Activated effector memory CD4-positive, alpha-beta T cell treated with Interleukin-2 at 50 U/mL for 16 hours (primary cell): ENCODE measurements around the gene CCDC34.

Experiments used
- DNase-seq: peaks from one replicate; pipeline ENCODE4 v3.0.0-alpha.2; 2020

Gene CCDC34

DNA sequence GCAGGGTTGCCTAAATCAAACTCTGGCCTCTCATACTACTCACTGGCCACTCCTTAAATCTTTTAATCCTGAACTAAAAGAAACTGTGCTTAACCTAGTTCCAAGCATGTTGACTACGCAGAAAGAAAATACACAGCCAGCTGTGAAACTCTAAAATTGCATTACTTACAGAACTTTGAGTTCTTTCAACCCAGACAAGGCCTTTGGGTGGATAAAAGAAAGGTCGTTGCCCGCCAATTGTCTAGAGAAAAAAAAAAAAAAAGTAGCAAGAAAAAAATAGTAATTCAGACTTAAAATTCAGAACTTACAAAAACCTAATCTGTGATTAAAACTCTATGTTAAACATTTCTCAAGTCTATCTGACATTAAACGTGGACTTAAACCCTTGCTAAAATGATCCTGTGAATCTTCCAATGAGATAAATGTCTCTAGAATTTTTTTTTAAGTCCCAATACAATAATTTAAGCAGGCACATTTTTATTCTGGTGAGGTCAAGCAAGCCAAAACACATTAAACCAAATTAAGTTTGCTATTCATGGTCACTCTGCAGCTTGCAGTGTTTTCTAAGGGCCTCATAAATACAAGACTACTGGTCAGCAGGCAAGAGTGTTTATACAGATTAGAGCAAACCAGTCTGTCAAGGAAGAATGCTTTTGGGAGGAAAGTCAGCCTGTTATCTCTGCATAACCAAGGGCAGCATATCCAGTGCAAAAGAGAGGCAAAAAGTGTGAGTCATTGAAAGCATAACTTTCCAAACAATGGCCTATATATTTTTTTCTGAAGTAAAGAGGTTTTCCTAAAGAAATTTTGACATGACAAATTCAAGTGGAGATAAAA, 29.5 kb upstream of the CCDC34 start:
- no peak for DNase-seq

DNA sequence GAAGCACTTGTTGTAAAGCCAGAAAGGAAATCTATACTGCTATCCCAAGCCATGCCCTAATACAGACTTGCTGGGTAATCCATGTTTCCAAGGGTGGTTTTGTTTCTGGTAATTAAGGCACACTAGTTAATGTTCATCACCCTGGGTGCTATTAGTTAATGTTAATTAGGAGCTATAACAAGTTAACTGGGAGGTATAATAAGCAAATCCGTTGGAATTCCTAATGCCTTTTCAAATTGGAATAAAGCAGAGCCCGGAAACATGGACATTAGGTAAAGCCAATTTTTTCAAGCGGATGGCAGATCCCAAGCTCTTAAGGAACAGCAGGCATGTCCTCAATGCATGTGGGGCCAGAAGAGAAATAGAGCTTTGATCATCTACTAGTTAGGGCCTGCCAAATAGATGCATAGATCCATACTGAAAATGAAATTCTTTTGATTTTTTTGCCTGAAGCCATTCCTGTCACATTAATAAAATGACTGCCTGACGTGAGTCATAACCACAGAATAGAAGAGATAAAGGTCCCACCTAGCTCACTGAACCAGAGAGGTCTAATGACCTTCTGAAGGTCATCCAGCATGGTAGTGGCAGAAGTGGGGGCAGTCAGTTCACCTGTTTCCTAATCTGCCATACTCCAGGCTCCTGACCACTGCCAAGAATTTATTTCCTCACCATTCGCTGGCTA, 28.5 kb upstream of the CCDC34 start:
- no peak for DNase-seq

DNA sequence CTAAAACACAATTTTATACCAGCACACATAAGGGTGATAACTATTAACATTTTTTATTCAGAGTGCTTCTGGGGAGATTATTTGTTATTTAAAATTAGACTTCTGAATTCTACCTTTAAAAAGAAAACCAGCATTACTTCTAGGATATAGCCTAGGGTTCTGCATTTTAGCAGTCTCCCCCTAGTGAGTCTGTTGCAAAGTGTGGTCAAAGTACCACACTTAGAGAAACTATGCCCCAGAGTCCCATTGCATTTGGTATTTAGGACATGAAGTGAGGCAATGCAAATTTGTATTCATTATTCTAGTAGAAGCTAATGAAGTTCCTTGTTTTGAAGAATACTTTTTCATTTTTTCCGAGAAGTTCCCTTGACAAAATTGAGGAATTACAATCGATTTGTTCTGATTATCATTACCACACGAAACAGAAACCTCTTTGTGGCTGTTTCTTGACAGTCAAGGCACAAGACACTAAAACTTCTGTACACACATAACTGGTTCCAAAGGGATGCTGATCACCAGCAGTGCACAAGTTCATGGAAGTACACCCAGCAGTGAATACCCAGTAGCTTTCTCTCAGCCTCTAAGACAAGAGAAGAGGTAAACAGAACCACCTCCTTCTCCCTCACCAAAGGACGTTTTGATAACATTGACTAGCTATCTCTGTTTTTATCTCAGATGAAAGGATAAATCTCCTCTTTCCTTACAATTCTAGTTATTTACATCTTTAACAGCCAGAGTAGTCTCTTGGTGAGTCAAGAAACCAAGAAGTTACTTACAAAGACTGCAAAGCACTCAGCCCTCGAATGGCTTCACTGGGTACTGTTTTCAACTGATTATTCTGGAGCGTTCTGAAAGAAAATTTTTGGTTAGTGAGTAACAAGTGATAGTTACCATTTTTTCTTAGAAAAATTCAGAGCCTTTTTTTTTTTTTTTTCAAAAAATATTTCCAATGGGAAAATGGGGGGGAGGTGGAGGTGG, 27.6 kb upstream of the CCDC34 start:
- DNase-seq = no peak

DNA sequence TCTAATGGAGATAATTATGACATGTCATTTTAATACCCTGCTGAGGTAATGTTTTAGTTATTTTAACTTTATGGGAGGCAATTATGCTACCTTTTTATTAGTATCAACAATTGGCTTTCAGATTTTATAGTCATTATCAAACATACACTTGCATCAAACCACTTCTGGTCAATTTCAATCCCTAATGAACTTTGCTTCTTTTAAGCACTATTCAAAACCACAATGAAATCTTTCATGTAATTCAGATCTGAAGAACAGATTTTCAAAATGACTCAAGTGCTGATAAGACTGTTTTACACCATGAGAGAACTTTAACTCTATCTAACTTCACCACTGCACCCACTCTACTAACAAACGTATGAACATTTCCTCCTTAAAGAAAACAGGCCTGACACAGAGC, 25.9 kb upstream of the CCDC34 start:
- no peak for DNase-seq

DNA sequence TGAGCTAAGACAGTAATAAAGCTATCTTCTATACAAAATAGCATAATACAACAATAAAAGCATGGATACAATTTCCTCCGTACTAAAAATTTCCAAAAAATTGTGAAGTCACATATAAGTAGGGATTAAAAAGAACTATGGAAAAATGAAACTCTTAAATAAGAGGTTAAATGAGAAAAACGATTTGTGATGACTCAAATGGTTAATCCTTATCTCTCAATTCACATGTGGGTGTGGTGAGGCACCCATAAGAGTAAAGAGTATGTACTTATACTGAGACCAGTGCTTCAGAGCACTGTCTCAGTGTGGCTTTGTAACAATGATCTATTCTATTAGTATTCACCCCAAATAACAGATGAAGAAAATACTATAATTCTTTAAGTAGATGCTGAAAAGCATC, 25.0 kb upstream of the CCDC34 start:
- no peak for DNase-seq

DNA sequence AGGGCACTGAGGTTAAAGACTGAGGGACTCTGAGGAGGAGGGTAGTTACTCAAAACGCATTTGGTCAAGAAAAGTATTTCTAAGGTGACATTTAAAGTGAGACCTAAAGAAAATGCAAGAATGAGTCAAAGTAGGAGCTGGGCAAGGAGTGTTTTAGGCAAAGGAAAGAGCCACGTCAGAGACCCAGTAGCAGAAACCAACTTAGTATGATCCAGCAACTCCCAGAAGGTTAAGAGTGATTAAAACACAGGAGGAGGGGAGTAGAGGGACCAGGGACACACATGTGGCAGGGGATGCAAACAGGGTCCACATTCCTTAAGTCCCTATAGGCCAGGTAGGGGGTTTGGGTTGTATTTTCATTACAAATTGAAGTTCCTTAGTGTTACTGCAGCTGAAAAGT, 24.3 kb upstream of the CCDC34 start:
- DNase-seq = no peak

DNA sequence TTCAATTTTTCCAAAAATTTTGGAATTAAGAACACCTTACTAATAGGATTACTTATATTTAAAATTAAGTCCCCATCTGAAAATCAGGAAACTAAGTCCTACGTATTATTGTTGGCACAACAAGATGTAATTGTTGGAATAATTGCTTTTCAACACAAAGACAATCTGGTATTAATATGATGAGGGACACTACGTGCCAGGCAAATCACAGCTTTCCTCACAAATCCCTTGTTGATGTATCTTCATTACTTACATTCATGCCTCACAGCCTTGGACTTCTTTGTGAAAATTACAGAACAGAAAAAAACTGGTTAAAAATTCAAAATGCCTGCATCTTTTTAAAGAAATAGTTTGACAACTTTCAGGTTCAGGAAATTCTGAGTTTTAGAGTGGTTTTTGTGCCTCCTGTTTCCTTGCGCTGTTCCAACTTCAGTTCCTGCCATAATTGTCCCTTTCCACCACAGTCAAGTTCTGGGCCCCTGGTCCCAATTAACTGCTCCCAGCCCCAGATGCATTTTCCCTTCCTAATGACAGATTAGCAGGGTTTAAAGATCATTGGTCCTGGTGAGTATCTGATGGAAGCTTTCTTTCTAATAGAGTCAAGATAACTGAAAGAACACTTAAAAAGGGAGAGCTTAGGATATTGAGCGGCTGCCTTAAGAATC, 23.3 kb upstream of the CCDC34 start:
- DNase-seq = no peak

DNA sequence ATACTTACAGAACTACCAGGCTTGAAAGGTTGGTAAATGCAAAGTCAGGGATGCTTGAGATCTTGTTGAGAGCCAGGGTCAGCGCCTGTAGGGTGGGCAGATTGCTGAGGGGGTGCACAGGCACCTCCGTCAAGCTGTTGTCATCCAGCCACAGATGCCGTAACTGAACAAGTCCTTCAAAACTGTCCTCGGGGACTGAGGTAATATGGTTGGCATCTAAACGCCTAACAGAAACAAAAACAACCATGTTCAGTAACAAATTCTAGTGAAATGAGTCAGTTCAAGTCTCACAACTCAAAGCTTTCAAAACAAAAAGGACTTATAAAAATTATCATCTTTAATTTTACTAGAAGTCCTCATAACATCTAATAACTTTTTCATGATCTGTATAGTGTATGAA, 22.2 kb upstream of the CCDC34 start:
- DNase-seq = no peak

DNA sequence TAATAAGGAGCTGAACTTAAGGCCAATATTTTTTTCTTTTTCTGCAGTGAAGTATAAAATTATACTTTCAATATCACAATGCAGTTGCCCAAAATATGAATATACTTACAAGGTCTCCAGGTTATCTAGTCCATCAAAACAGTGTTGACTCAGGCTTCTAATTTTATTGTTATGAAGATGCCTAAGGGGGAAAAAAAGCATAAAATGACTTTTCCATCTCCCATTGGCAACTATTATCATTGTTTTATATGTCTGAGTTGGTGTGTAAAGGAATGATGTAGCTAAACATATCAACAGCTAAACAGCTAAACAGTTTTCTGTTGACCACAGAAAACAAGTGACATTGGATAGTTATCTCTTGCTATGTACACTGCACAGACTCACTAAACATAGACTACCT, 21.2 kb upstream of the CCDC34 start:
- DNase-seq = no peak

DNA sequence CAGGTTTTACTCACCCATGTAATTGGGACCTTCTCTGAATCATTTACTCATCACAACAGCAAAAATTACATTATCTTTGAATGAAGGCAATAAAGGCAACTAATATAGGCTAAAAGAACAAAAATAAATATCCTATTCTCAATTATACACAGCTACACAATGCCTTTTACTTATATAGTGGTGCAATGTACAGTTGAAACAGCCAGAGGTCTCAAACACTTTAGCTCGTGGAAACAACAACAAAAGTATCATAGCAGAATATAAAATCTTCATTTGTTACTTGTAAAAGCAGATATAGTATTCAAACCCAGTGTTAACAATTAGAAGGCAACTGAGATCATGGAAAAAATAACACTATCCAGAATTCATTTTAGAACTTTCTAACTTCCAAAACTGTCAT, 20.6 kb upstream of the CCDC34 start:
- DNase-seq = no peak

DNA sequence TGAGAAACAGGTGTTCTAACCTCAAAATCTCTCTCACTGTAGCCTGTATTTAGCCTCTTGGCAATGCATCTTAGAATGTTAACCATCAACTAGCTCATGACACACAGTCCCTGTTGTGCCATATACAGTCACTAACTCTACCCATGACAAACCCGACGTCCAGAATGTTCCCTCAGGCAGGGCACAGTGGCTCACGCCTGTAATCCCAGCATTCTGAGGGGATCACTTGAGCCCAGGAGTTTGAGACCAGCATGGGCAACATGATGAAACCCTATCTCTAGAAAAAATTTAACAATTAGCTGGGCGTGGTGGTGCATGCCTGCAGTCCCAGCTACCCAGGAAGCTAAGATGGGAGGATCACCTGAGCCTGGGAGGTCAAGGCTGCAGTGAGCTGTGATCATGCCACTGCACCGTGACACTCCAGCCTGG, 18.2 kb upstream of the CCDC34 start:
- no peak for DNase-seq

DNA sequence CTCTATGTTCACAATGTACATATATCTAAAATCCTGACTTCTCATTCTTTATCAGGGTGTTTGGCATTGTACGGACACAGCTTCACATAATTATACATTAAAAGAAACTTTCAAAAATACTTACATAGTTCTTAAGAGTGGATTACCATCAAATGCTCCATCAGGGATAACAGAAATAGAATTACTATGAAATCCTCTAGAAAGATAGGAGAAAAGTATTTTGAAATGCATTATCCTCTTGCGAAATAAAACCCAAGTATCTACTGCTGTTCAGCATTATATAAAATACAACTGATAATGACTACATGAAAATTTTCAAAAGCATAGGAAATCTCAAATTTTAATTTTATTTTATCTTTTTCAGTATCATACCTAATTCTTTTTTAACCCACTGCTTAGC, 17.8 kb upstream of the CCDC34 start:
- no peak for DNase-seq

DNA sequence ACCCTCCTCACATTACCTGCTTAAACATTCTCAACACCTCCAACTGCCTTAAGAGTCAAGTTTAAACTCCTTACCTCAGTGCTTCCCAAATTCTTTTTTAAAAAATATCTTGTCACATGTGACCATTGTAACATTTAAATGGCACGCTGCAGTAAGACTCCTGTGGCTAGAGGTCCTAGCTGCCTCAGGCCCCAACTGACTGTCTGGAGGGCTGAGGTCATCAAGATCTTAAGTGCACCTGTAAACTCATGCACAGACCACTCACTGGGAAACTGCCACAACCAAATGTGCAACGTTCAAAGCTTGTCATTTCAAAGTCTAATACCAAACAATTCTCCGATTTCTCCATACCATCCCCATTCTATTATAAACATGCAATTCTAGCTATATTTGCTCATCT, 16.4 kb upstream of the CCDC34 start:
- no peak for DNase-seq

DNA sequence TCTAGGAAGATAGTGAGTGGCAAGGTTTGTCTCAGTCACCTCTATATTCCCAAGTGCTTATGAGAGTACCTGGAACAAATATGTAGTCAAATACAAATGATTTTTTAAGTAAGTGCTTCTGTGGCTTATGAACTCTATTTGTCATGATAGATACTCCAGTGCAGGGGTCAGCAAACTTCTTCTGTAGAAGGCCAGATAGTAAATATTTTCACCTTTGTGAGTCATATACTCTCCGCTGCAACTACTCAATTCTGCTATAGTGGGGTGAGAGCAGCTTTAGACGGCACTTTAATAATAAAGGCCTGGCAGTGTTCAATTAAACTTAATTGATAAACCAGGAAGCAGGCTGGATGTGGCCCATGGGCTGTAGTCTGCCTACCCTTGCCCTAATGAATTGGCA, 12.4 kb upstream of the CCDC34 start:
- DNase-seq = no peak

DNA sequence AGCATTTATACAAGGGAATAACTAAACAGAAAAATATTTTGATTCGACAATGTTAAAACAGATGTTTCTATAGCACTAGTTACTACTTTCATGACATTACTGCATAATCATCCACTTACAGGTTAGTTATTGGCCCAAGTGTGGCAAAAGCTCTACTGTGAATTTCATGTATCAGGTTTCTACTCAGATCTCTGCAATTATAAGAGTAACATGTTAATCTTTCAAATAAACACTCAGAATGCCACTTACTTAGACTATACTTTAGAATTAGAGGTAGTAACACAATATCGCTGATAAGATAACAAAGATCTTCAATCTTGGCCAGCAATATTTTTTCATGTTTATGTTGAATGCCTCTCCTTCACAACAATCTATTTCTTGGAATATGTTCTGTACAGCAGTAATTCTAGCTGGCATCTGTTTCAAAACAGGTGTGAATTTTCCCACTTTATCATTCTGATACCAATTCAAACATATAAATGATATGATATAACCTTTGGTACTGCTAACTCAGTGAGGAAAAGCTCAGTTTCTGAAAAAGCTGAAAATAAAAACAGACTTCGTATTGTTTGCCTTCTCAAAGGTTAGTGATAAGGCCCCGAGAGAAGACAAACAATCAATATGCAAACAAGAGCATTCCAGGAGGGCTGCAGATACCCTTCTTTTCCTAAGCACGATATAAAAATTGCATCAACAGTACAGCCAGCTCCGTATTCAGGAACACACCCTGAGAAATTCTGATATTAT, 11.0 kb upstream of the CCDC34 start:
- no peak for DNase-seq

DNA sequence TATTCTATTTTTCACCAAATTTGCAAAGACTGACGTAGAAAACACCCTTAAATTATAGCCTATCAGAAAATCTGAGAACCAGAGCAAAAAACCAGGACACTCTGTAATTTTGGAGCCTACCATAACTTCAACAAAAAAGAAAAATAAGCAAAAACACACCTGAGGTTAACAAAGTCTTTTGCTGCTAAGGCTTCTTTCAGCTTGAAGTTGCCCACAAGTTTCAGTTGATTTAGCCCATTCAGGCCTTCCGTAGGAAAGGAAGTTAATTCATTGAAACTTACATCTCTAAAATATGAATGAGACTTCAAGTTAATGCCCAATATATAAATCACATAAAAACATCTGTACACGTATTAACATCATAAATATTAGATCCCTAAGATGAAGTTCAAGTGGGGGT, 10.4 kb upstream of the CCDC34 start:
- no peak for DNase-seq

DNA sequence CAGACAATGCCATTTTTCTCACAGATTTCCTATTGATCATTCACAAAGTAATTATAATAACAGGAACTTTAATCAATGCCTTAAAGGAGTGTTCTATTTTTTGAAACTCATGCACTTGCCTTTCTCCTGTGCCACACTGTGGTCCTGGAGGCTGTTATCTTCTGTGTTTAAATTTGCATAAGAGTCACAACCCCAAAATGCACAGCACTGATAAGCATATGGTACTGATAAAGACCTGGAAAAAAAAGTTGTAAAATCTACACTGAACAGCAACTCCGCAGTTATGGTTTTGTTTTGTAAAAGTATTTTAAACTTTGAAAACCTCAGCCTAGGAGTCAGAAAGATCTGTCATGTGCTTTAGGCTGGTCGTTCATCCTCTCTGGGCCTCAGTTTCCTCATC, 9.1 kb upstream of the CCDC34 start:
- no peak for DNase-seq

DNA sequence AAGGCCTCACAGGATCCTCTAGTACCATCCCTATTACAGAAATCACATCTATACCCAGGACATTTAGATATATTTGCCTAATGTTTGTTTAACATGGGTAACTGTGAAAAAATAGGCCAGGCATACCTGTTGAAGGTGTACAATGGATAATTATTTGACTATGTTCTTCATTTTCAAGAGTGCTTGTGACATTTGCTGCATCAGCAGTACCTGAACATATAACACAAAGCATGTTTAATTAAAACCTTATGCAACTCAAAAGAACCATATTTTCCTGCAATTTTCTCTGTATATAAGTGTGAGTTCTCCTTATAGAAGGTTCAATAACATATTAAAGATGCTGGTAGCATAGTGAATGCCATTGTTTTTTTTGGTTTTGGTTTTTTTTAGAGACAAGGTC, 8.5 kb upstream of the CCDC34 start:
- no peak for DNase-seq

DNA sequence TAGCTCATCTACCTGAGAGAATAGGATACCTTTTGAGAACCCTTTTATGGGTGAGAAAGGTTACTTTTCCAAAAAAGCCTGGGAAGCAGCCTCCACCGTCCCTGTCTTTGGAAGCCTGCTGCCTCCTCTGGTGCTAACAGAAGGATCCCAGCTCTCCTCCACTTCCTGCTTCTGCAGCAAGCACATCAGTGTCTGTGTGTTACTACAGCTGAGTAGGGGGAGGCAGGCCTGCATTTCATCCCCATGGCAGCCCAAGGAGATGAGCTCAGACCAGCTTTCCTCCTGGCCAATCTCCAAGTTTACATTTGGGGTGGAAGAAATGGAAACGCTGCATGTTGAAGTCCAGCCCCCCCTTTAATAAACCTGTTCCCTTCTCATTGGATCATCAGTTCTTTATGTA, 7.4 kb upstream of the CCDC34 start:
- DNase-seq = no peak

DNA sequence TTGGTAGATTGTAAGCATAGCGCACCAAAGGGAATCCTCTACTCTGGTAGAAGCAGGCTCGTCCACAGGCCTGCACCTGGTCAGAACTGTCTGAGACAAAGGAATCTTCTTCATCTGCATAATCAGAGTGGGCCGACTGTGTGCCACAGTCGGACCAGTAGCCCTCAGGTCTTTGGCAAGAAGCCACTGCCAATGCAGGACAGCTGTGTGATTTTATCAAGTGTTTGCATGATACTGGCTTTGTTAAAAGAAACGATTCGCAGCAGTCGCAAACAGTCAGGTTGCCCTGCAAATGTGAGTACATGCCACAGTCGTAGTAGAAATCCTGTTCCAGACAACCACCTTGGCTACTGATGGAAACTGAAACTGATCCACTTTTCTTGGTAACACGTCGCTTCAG, 4.9 kb upstream of the CCDC34 start:
- DNase-seq = no peak

DNA sequence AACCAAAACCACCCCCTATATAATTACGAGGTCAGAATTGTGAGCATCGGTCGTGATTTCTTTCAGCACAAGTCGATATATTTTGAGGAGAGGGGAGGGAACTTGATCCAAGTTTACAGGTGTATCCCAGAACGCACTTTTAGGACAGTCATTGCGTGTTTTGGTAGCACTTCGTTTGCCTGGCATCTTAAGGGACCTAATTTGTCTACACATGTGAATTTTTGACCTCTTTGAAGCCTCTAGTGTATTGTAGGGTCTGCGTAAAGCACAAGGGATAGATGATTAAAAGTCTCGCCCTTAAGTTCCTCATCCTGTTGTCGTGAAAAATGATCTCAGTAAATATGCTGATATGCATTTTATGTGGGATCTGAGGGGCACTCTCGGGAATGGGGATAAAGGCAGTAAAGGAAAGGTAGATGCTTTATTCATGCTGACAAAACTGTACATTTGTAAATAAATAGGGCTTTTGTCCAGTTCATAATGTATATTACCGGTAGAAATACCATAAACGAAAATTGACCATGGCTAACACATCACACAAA, 632 bp upstream of the CCDC34 start:
- no peak for DNase-seq
